HG03342 (cell line): ENCODE results near the gene STX8.
"Not testable (repeated sequence)": the region's sequence is repeated elsewhere in the genome, so short reads cannot be mapped to it uniquely, and the experiment has no call there.

Source experiments
- ATAC-seq: cut with Tn5 transposase; IDR thresholded peaks from one replicate; pipeline ENCODE4 v1.9.1; 2021; ENCODE audit warnings: mild to moderate bottlenecking, moderate library complexity; ENCODE audit not compliant: unreplicated experiment

The STX8 gene

DNA sequence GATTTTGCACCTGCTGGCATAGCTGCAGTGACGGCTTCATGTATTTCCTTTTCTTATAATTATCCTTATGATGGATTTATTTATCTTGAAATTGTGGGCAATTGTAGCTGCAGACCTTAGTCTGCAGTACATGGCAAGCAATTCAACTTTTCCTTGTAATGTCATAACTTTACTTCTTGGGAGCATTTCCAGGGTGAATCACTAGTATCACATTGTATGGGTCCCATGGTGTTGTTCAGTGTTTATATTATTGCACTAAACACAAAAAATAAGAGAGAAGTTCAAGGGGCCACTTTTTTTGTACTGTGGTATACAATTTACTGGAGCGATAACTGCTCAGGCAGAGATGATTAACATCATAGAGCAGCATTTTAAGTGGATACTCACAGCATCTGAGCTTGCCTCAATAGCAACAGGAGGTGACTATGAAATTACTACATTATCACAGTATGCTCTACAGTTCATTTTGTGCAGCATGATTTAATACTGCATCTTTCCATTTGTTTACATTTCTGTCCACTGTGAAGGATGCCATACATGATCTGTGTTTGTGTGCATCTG is 169.5 kb downstream of the STX8 start:
- ATAC-seq = no peak

DNA sequence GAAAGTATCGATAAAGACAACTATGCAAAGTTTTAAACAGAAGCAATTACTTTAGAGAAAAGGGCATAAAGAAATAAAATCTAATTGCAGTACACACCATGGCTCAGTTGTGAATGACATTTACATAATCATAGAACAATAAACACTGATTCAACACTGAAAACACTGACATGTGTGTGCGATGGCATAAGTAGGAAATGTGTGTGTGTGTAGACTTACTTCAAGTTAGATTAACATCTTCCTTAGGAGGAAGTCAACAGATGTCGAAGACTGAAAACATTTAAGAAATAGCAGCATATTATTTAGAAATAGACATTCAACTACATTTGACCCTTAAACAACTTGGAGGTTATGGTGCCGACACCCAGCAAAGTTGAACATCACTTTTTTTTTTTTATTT is 172.4 kb downstream of the STX8 start:
- ATAC-seq = no peak

DNA sequence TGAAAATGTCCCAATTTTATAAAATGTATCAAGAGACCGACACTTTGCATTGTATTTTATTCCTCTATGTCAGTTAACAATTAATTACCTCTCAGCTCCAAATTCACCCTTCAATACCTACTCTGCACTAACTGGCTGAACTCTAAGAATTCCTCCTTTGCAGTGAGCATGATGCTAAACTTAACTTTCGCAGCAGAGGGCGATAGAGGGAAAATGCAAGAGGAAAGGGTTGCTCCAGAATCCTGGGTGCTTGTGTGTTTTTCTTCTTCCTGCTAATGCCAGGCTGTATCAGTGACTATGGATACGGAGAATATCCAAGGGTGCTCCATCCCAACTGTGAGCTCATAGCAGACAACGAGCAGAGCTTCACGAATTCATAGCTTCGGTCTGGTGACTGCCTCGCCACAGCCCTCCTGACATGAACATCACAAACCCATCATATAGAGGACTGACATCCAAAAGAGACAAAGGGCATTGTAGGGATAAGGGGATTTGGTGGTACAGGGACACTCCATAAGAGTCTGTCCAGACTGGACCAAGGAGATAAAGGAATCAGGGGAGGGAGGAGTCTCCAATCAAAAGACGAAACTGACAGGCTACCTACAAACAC is 172.9 kb downstream of the STX8 start:
- ATAC-seq = no peak

DNA sequence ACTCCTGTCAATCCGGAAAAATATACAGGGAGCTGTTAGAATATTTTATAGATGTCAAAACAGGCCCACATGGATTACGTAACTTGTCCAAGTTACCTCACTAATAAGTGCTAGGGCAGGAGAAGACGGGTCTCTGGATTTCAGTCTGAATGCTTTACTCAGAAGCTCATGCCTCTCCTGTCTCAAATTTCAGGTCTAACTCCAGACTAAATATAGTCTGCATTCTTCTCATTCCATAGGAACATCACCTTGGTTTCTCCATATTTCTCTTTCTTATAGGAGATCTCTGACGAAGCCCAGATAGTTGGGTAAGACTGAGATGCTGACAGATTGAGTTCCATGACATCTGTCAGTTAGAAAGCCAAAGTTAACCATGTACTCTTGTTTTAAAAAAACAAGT is 174.2 kb downstream of the STX8 start:
- no peak for ATAC-seq

DNA sequence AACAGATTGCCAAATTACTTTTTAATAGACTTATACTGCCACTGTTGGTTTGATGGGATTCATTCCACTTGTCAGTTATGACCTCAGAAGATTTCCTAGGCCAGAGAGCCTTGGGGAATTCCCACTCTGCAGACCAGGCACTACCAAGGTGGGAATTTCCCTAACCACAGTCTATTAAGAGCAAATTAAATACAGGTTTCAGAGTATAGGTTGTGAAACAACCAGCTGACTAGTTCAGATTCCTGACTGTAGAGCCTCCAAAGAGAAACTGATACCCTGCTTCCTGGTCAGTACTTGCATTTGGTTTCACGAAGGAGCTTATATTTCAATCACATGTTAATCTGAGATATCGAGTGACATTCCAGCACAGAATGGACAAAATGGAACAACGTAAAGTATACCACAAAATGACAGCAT is 186.5 kb downstream of the STX8 start:
- peak; percentile 83 for ATAC-seq

DNA sequence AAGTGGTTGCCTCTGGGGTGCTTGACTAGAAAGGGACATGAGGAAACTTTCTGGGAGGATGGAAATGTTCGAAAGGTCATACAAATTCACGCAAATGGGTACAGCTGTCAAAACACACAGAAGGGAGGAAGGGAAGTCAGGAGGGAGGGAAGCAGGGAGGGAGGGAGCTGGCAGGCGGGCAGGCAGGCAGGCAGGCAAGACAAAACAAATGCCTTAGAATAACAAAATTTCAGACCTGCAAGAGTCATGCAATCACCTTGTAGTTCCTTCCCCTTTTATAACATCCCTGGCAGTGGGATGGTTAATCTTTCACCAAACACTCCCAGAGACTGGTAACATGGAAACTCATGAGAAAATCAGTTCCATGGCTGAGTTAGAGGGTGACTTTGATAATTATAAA is 189.2 kb downstream of the STX8 start:
- ATAC-seq = no peak

DNA sequence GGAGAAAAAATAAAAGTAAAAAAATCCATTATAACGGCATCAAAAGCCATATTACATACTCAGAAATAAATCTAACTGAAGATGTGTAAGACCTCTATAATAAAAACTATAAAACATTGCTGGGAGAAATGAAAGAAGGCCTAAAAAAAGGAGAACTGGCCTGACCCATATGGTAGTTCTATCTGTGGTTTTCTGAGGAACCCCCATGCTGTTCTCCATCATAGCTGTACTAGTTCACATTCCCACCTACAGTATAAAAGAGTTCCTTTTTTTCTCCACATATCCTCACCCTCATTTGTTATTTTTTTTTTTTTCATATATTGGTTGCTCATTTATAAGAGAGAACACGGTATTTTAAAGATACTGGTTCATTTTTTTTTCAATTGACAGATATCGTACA is 191.8 kb downstream of the STX8 start:
- ATAC-seq = no peak

DNA sequence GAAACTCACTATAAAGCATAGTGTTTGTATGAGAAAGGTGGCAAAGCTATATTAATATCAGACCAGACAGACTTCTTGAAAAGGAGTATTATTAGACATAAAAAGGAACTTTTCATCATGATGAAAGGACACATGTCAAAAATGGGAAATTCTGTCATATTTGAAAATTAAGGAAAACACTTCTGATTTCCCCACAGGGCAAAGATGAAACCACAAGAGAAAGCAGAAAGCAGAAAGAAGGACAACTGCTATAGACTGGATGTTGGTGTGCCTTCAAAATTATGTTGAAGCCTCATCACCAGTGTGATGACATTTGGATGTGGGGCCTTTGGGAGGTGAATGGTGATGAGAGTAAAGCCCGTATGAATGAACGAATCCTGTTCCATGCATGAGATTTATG is 193.0 kb downstream of the STX8 start:
- ATAC-seq = no peak

DNA sequence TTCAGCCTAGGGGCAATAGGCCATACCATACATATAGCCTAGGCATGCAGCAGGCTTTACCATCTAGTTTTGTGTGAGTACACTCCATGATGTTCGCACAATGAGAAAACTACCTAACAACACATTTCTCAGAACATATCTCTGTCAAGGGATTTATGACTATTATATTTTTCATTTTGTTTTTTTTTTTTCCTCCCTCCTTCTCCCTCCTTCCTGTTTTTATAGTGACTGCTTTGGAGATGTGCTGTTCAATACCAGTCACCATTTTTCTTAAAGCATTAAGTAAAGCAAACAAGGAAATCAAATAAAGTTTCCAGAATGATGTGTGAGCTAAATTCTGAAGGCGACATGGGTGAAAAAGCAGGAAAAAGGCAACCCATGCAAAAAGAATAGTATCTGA is 194.6 kb downstream of the STX8 start:
- ATAC-seq = no peak

DNA sequence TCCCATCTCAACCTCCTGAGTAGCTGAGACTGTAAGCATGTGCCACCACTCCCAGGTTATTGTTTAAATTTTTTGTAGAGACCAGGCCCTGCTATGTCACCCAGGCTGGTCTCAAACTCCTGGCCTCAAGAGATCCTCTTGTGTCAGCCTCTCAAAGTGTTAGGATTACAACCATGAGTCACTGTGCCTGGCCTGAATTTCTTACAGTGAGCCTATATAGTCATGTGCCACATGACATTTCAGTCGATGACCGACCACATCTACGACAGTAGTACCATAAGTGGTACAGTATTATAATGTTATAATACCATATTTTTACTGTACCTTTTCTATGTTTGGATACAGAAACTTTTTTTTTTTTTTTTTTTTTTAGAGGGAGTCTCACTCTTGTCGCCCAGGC is 195.3 kb downstream of the STX8 start:
- no peak for ATAC-seq

DNA sequence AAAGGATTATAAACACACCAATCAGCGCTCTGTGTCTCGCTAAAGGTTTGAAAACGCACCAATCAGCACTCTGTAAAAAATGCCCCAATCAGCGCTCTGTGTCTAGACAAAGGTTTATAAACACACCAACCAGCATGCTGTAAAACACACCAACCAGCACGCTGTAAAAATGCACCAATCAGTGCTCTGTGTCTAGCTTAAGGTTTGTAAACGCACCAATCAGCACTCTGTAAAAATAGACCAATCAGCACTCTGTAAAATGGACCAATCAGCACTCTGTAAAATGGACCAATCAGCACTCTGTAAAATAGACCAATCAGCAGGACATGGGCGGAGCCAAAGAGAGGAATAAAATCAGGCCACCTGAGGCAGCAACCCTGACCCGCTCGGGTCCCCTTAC is 199.4 kb downstream of the STX8 start:
- ATAC-seq = not testable (repeated sequence)

DNA sequence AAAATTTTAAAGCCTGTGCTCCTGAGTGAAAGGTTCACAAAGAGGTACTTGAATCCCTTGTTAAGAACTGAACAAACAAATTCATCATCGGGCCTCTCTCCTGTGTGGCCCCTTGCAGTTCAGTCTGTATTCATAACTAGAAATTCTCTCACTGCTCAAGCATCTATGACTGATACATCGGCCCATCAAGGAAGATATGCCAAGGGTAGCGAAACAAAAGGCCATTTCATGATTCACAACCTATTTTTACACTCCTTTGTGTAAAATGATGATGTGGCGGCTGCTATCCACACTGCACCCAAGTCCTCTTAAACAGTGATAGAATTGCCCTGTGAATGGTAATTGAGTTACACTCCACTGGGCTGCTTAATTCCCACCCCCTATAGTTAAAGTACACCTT is 204.6 kb downstream of the STX8 start:
- no peak for ATAC-seq

DNA sequence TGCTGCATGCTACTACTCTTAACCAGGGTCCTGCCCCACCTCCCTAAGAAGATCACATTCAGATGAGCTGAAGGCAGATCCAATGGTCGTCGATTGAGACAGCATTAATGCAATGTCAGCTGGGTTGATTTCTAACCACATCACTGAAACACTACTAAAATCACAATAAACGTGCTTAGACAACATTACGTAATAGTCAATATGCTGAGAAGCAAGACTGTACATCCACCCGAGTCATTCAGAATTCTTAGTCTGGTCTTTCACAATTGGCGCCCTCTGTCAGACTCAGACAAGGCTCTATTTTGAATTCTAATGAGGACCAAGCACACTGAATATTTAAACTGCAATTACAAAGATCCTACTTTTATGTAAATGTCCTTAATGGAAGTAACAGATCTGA is 205.2 kb downstream of the STX8 start:
- no peak for ATAC-seq

DNA sequence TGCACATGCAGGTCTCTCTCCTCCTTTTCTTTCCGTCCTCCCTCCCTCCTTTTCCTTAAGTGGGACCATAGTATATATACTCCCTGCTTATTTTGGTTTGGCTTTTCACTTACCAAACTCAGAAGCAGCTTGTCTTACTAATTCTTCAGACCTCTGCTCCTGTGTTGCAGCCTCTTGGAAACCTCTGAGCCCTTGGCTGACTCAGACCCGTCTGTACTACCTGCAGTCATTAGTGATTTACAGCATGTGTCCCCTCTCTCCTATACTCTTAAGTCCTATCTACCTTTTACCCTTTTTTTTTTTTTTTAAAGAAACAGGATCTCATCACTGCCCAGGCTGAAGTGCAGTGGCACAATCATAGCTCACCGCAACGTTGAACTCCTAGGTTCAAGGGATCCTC is 207.0 kb downstream of the STX8 start:
- no peak for ATAC-seq

DNA sequence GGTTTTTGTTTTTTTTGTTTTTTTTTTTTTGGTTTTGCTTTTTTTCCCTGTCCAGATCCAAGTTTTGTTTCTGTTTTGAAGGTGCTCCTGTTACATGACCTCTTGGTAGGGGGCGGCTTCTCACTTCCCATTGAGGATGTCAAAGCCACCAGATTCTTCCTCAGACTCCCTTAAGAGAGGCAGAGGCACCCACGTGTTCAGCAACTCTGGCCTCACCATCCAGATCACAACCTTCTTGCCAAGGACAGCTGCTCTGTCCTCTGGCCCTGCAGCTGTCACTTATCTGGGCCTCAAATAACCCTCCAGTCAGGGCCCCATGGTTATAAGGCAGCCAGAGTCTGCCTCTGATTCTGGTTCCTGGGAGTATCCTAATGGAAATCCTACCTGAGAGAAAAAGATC is 208.5 kb downstream of the STX8 start:
- ATAC-seq = no peak

DNA sequence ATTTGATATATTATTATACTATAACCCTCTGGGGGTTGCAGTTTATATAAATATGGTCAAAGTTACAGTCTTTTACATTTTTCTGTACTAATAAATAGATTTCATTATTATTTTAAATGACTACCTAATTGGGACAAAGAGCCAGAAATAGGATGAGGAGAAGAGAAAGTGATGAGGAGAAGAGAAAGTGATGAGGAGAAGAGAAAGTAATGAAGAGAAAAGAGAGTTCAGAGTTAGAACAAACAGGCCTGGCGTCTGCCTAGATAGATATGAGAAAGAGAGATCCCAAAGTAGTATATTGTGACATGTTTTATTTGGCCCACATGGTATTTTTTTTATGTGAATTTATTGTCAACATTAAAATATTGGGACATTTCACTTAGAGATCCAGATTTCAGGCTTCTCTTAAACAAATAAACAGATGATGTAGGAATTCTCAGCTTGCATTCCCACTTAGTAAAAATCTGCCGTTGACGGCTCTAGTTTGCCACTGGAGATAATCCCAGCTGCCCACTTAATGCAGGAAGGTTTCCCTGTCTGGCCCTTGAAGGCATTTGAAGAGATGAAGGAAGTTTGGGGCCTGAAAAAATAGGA is 210.7 kb downstream of the STX8 start:
- ATAC-seq = no peak

DNA sequence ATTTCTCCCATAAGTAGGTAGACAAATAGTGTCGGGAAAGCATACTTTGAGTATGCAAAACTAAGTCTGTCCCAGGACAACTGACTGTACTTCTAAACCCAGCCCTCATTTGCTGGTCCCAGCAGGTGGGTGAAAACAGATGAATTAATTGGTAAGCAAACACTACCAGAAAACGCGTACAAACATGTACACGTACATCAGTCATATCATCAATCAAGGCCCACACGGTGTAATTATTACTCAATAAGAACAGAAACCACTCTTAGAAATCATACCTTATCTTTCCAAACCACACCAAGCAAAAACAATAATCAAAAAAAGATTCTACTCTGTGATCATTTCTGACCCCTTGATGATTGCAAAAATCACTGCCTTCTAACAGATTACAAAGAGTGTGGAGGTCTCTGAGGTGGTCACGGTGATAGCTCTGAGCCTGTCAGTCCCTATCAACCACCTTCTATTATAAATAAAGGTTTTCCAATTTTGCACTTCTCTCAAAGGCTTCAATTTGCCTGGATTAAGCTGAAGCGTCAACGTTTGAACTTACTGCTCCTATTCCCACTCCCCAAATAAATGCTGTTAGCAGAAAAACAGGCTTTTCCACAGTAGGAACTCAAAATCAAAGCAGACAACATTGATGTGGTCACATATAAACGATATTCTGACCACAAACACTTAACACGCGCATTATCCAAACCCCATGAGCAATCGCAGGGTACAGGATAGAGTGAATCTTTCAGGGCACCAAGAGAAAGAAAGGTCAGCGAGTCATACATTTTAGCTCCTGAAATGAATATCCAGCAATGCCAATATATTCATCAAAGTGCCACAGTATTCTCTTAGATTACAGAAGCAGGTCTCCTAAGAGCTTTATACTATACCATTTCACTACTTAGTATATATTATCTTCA is 211.9 kb downstream of the STX8 start:
- no peak for ATAC-seq

DNA sequence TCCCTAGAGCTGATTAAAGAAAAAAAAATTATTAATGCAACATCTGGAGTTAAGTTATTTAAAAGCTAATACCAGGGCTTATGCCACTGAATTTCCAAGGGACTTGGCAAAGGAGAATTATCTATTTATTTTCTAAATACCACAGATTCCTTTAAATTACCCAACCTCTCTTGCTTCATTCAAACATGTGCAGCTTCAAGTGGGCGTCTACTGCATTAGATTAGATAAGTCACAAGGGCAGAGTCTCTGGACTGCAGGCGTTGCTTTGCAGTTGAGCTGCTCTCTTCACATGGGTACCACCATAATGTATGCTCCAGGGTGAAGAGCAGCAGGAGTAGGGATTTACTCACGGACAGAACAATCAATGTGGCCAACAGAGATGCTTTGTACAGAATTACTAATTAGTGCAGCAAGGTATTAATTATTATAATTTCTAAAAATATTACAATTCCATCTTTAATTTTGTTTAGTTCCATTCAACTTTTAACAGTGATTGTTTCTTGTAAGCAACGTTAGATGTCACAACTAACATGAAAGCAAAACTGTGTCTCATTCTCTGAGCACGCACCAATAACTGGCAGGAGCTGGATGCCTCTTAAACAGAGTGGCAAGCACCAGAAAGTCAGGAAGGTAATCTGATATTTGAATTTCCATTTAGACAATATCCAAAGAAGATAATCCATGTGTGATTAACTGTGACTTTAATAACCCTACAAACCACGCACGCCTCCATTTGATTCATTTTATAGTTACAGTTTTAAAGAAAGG is 214.2 kb downstream of the STX8 start:
- ATAC-seq = no peak

DNA sequence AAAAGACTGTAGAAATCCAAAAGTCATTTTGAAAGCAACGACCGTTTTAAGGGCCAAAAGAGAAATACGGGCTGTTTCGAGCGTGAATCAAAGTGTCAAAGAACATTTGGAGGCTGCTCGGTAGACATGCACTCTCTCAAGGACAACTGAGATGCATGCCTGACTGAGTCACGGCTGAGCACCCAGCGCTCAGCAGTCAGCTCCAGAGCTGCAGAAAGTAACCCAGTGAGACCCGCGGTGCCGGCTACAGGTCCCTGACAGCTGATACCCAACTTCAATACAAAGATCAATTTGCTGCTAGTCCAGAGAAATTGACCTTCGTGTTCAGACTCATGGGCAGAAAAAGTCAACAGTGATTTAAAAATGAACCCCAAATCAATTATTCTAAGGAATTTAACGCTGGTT is 214.9 kb downstream of the STX8 start:
- ATAC-seq = no peak

DNA sequence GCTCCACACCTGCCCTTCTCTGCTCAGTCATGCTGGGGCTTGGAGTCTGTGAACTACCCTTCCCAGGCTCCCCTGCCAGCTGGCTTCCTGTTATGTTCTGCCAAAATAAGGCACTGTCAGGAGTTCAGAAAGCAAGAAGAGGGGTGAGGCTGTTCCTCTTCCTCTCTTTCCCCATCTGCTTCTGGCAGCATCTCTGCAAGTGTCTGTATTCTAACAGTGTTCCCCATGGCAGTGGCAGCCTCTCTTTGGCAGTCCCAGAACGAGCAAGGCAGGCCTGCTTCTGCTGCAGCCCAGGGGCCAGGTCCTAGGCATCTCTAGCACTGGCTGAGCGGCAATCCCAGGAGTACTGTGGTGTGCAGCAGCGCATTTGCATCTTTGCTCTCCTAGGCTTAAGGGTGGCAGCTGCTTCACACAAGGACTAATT is 219.1 kb downstream of the STX8 start:
- no peak for ATAC-seq

DNA sequence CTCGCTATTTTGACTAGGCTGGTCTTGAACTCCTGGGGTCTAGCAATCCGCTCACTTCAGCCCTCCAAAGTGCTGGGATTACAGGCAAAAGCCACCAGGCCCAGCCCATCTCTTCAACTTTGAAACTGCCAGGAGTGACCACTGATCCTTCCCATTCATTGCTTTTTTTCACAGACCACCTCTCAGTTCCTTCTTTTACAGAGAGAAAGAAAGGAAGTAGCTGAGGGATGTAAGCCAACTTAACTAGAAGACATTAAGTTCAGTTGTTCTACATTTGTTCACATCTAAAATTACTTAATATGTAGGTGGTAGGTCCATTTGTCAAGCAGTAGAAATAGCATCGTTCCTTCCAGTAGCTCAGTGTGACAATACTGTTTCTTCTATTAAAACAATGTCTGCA is 219.8 kb downstream of the STX8 start:
- ATAC-seq = no peak
